ENCODE measurements around the gene DMRT3.

GRCh38 chr9:1001838-1002237, 25.4 kb downstream of the DMRT3 start:
- no peak for TF ChIP-seq CTCF (IDR thresholded peaks at IDR 0.05; ENCODE audit: low read depth, low read length)
- TF ChIP-seq EZH2phosphoT487 (IDR thresholded peaks at IDR 0.05; ENCODE audit: low read depth), result no peak
